PC-3 (cell line): ENCODE measurements around the gene HECTD1. TPM values are rescaled to one million over a fixed set of nuclear protein-coding genes. Genes with fewer than 3 reads are reported as not detected.

Experiments used
- ATAC-seq: fragments of 200-7000 bp; cut with Tn5 transposase; 2 replicates; pipeline ENCODE4 v1.9.1; 2020; ENCODE audit warnings: mild to moderate bottlenecking, moderate library complexity
- BruUV-seq: library from RNA; stranded (reverse); fragments of 400-500 nt; replicated peaks from 2 replicates; lab custom pipeline; 2021; lab: Mats Ljungman, UMichigan
- CTCF ChIA-PET: fragments of 300-600 bp; sonication (Branson Sonifier 250); formaldehyde crosslinking; loops from one replicate; lab custom pipeline; 2022; ENCODE audit warnings: antibody characterized with exemption; lab: Charles Lee
- POLR2A ChIA-PET: fragments of 300-600 bp; sonication (Branson Sonifier 250); formaldehyde crosslinking; loops from one replicate; lab custom pipeline; 2022; ENCODE audit warnings: antibody characterized with exemption; ENCODE audit not compliant: unreplicated experiment; lab: Charles Lee
- DNase-seq: peaks from one replicate; pipeline ENCODE4 v3.0.0-alpha.2; 2015
- H2AFZ ChIP-seq: fragments of 300-600 bp; sonication (generic); 2 replicates; pipeline ENCODE4 v1.6.0; 2016; ENCODE audit warnings: antibody characterized with exemption, low read length
- H3F3A ChIP-seq: fragments of 300-600 bp; sonication (generic); one replicate; pipeline ENCODE4 v1.6.0; 2017; ENCODE audit warnings: antibody characterized with exemption, low read length, control low read depth, mild to moderate bottlenecking; ENCODE audit not compliant: unreplicated experiment
- H3K27ac ChIP-seq: fragments of 300-600 bp; sonication (generic); 2 replicates; pipeline ENCODE4 v1.5.1; 2016; ENCODE audit warnings: mild to moderate bottlenecking, low read length
- H3K27me3 ChIP-seq: fragments of 300-600 bp; sonication (generic); 2 replicates; pipeline ENCODE4 v1.6.1; 2016; ENCODE audit warnings: low read length, mixed read lengths
- H3K36me3 ChIP-seq: fragments of 300-600 bp; sonication (generic); 2 replicates; pipeline ENCODE4 v1.6.1; 2016; ENCODE audit warnings: low read depth, mixed run types, low read length, mixed read lengths
- H3K4me1 ChIP-seq: fragments of 300-600 bp; sonication (generic); 2 replicates; pipeline ENCODE4 v1.5.1; 2016; ENCODE audit warnings: low read length; ENCODE audit not compliant: insufficient read depth
- H3K4me2 ChIP-seq: fragments of 300-600 bp; sonication (generic); 2 replicates; pipeline ENCODE4 v1.6.0; 2016; ENCODE audit warnings: low read length
- H3K4me3 ChIP-seq: fragments of 300-600 bp; sonication (generic); 2 replicates; pipeline ENCODE4 v1.5.1; 2016; ENCODE audit warnings: mild to moderate bottlenecking, low read length, mixed read lengths
- H3K79me2 ChIP-seq: fragments of 300-600 bp; sonication (generic); 2 replicates; pipeline ENCODE4 v1.6.1; 2017; ENCODE audit warnings: low read length, mixed read lengths
- H3K9ac ChIP-seq: fragments of 300-600 bp; sonication (generic); 2 replicates; pipeline ENCODE4 v1.6.0; 2016; ENCODE audit warnings: mild to moderate bottlenecking, low read length
- H3K9me2 ChIP-seq: fragments of 300-600 bp; sonication (generic); replicated peaks from 2 replicates; pipeline ENCODE4 v1.6.1; 2016; ENCODE audit warnings: mixed run types, low read length, mixed read lengths
- H3K9me3 ChIP-seq: fragments of 300-600 bp; sonication (generic); 2 replicates; pipeline ENCODE4 v1.6.1; 2016; ENCODE audit warnings: low read length, mixed read lengths
- H4K20me1 ChIP-seq: fragments of 300-600 bp; sonication (generic); 2 replicates; pipeline ENCODE4 v1.6.1; 2016; ENCODE audit warnings: low read length, mixed read lengths
- CTCF ChIP-seq: fragments of 300-600 bp; sonication (generic); conservative IDR thresholded peaks from 2 replicates; pipeline ENCODE4 v1.5.1; 2017; ENCODE audit warnings: antibody characterized with exemption, low read depth, mild to moderate bottlenecking, low read length
- EZH2 ChIP-seq: fragments of 300-600 bp; sonication (generic); IDR thresholded peaks from one replicate; pipeline ENCODE4 v1.6.1; 2017; ENCODE audit warnings: antibody characterized with exemption, mild to moderate bottlenecking, low read length; ENCODE audit not compliant: unreplicated experiment
- EZH2phosphoT487 ChIP-seq: fragments of 300-600 bp; sonication (generic); IDR thresholded peaks from 2 replicates; pipeline ENCODE4 v1.6.1; 2018; ENCODE audit warnings: mild to moderate bottlenecking, antibody characterized with exemption, low read length, borderline replicate concordance
- intact Hi-C: fragments of 100-400 bp; cut with micrococcal nuclease; formaldehyde crosslinking; loops from 2 replicates; pipeline ENCODE4 v1.9.0; 2023
- total RNA-seq: library from RNA; depleted of rRNA; stranded (reverse); fragments of >200 nt; gene quantifications from 2 replicates; pipeline ENCODE4 v1.2.3, GENCODE V29; 2014

The HECTD1 gene
- total RNA-seq, 1 experiment from 2014 or later = 152 TPM

DNA sequence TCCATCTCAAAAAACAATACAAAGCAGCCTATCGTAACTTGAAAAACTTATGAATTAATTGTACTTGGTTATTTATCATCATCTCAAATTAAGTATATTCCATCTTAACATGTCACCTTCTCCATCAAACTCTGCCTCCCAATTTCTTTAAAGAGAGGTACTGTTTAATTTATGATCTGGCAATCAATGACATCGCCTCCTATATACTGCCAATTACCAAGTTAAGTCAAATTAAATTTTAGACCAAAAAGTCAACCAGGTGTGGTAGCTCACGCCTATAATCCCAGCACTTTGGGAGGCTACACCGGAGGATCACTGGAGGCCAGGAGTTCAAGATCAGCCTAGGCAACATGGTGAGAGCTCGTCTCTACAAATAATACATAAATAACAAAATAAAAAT lies 37.7 kb downstream of the HECTD1 start:
- no peaks in the 10 kb centered on the region for H3K9me2 ChIP-seq
- CTCF ChIA-PET = no interaction called here
- H2AFZ ChIP-seq = no peak overlapping the region
- H3K79me2 ChIP-seq = peaks cover 13% of the 10 kb centered on the region
- no TSS peak for BruUV-seq
- DNase-seq = no peak
- intact Hi-C loops = no loop called here
- peaks cover 8% of the 10 kb centered on the region for H3F3A ChIP-seq
- no peaks in the 10 kb centered on the region for H3K27me3 ChIP-seq
- no peak overlapping the region for H3K9ac ChIP-seq
- peaks cover 39% of the 10 kb centered on the region for H3K36me3 ChIP-seq
- H3K4me3 ChIP-seq = no peak overlapping the region
- POLR2A ChIA-PET = interaction anchor here (0.9 kb wide), 1 partner anchor 25 kb away, joined by 6 read pairs; no protein-coding TSS in a partner anchor
- no peaks in the 10 kb centered on the region for H4K20me1 ChIP-seq
- no peak overlapping the region for H3K27ac ChIP-seq
- TF ChIP-seq EZH2 (no peak), EZH2phosphoT487 (no peak), CTCF (no peak)
- no peaks in the 10 kb centered on the region for H3K9me3 ChIP-seq
- H3K4me1 ChIP-seq = peaks cover 40% of the 10 kb centered on the region
- no peak for ATAC-seq
- H3K4me2 ChIP-seq = no peak overlapping the region

GRCh38 chr14:31167032-31167431 lies 40.6 kb downstream of the HECTD1 start:
- H3K9me2 ChIP-seq = no peaks in the 10 kb centered on the region
- peaks cover 46% of the 10 kb centered on the region for H3K4me1 ChIP-seq
- H3F3A ChIP-seq = peaks cover 8% of the 10 kb centered on the region
- no peaks in the 10 kb centered on the region for H3K9me3 ChIP-seq
- no peak overlapping the region for H3K4me2 ChIP-seq
- H3K36me3 ChIP-seq = peaks cover 28% of the 10 kb centered on the region; the same call in 1 of the 2 replicates
- no peaks in the 10 kb centered on the region for H3K27me3 ChIP-seq
- TF ChIP-seq CTCF (no peak), EZH2 (no peak), EZH2phosphoT487 (no peak)
- CTCF ChIA-PET = interaction anchor here (0.6 kb wide), 1 partner anchor 151 kb away, joined by 4 read pairs; no protein-coding TSS in a partner anchor
- H3K4me3 ChIP-seq = no peak overlapping the region
- no peak overlapping the region for H3K27ac ChIP-seq
- BruUV-seq = no TSS peak
- ATAC-seq (no peak), DNase-seq (no peak)
- POLR2A ChIA-PET = no interaction called here
- no peaks in the 10 kb centered on the region for H4K20me1 ChIP-seq
- H3K9ac ChIP-seq = no peak overlapping the region
- no peak overlapping the region for H2AFZ ChIP-seq
- H3K79me2 ChIP-seq = peaks cover 9% of the 10 kb centered on the region
- intact Hi-C loops = no loop called here

DNA sequence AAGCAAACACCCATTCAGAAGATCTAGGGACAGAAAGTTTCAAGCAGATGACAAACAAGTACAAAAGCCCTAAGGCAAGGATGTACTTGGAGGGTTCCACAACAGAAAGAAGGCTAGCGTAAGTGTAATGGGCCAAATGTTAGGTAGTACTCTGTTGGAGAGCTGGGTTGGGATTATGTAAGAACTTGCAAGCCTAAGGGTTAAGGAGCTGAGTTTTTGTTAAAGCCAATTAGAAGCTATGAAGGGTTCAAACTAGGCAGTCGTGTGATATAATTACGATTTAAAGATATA lies 41.4 kb downstream of the HECTD1 start:
- no peaks in the 10 kb centered on the region for H3K9me2 ChIP-seq

More for the DNA sequence above, 41.4 kb downstream of the HECTD1 start:
- H3K9ac ChIP-seq = no peak overlapping the region
- H3F3A ChIP-seq = peaks cover 4% of the 10 kb centered on the region
- H4K20me1 ChIP-seq = no peaks in the 10 kb centered on the region
- no peak overlapping the region for H2AFZ ChIP-seq
- peaks cover 38% of the 10 kb centered on the region for H3K4me1 ChIP-seq
- H3K36me3 ChIP-seq = peaks cover 28% of the 10 kb centered on the region; the same call in 1 of the 2 replicates
- 0 out of 2 replicates have a peak overlapping the region, but pooled peaks have one; percentile 1 for H3K27ac ChIP-seq
- TF ChIP-seq EZH2phosphoT487 (no peak), EZH2 (no peak), CTCF (no peak)
- intact Hi-C loops = no loop called here
- no peaks in the 10 kb centered on the region for H3K9me3 ChIP-seq
- DNase-seq = no peak
- no peak for ATAC-seq
- ChIA-PET CTCF (no interaction called here), POLR2A (no interaction called here)
- BruUV-seq = no TSS peak
- no peak overlapping the region for H3K4me3 ChIP-seq
- H3K79me2 ChIP-seq = peaks cover 9% of the 10 kb centered on the region
- H3K4me2 ChIP-seq = no peak overlapping the region
- H3K27me3 ChIP-seq = no peaks in the 10 kb centered on the region
